ENCODE results near the gene TBX2. TPM values are rescaled to one million over a fixed set of nuclear protein-coding genes. Genes with fewer than 3 reads are reported as not detected.

TBX2 gene
- total and polyA plus RNA-seq, 2 of the 13 experiments (the other 11 are each of a cell fraction or from before 2014, with no cell fraction given): 2.8 to 15.3 TPM

DNA sequence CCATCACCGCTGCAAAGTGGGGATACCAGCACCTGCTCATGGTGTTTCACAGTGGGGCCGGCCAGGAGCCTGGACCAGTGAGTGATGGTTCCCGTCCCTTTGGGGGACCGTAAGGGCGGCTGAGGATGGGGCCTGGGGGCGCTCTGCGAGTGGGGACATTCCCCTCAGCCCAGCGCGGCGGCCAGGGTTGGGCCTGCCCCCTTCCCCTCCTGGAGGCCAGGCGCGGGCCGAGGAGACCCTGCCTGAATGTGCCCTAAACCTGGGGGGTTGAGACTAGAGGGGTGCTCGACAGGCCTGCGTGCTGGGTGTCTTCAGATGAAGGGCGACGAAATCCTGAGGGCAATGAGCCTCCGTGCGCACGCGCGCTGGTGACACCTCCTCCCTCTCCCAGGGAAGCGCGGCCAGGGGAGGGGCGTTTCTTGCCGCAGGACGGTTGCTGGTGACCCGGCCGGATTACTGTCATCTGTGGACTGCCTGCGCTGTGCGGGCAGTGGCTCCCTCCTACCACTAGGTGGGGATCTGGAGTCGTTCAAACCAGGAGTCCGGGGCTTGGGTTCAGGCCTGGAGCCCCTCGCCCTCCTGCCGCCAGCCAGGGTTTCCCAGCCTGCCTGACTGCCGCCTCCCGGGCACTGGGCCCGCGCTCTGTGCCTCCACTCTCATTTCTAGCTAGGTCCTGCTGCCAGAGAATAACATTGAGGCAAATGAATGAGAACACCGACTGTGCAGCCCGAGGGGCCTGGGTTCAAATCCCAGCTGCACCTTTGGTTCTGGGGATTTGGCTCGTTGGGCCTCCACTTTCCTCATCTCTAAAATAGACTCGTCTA, 17.1 kb downstream of the TBX2 start (continued):
- TF ChIP-seq, protein P1, sequence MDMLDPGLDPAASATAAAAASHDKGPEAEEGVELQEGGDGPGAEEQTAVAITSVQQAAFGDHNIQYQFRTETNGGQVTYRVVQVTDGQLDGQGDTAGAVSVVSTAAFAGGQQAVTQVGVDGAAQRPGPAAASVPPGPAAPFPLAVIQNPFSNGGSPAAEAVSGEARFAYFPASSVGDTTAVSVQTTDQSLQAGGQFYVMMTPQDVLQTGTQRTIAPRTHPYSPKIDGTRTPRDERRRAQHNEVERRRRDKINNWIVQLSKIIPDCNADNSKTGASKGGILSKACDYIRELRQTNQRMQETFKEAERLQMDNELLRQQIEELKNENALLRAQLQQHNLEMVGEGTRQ (IDR thresholded peaks at IDR 0.05; ENCODE audit: low read depth, low read length): no peak
- TF ChIP-seq, protein P1 (CRISPR knock-in tag; IDR thresholded peaks at IDR 0.05; ENCODE audit: borderline replicate concordance): no peak
- TF ChIP-seq, protein P2, sequence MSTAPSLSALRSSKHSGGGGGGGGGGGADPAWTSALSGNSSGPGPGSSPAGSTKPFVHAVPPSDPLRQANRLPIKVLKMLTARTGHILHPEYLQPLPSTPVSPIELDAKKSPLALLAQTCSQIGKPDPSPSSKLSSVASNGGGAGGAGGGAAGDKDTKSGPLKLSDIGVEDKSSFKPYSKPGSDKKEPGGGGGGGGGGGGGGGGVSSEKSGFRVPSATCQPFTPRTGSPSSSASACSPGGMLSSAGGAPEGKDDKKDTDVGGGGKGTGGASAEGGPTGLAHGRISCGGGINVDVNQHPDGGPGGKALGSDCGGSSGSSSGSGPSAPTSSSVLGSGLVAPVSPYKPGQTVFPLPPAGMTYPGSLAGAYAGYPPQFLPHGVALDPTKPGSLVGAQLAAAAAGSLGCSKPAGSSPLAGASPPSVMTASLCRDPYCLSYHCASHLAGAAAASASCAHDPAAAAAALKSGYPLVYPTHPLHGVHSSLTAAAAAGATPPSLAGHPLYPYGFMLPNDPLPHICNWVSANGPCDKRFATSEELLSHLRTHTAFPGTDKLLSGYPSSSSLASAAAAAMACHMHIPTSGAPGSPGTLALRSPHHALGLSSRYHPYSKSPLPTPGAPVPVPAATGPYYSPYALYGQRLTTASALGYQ (CRISPR knock-in tag; IDR thresholded peaks at IDR 0.05): no peak
- TF ChIP-seq SMC3 (IDR thresholded peaks at IDR 0.05; ENCODE audit: low read length) (peak; percentile 90), ZNF496 (CRISPR knock-in tag; IDR thresholded peaks at IDR 0.05; ENCODE audit: insufficient replicate concordance) (no peak), ZNF543 (CRISPR knock-in tag; IDR thresholded peaks at IDR 0.05) (no peak), HHEX (CRISPR knock-in tag; IDR thresholded peaks at IDR 0.05) (no peak), NCOA5 (CRISPR knock-in tag; IDR thresholded peaks at IDR 0.05) (no peak), ATRX (CRISPR knock-in tag; IDR thresholded peaks at IDR 0.05; ENCODE audit: borderline replicate concordance) (no peak), ETV5 (CRISPR knock-in tag; IDR thresholded peaks at IDR 0.05; ENCODE audit: borderline replicate concordance) (peak; percentile 43; the same call in 1 of the 2 replicates), DPF2 (CRISPR knock-in tag; IDR thresholded peaks at IDR 0.05; ENCODE audit: borderline replicate concordance, low read depth) (peak; percentile 34; the same call in 1 of the 2 replicates), FLYWCH1 (CRISPR knock-in tag; IDR thresholded peaks at IDR 0.05) (no peak), ELF1 (CRISPR knock-in tag; IDR thresholded peaks at IDR 0.05) (no peak), ATM (IDR thresholded peaks at IDR 0.05; ENCODE audit: borderline replicate concordance) (no peak), EHMT2 (IDR thresholded peaks at IDR 0.05; ENCODE audit: borderline replicate concordance, low read depth, low read length) (no peak), ZBTB21 (CRISPR knock-in tag; IDR thresholded peaks at IDR 0.05) (no peak), CCAR2 (optimal IDR thresholded peaks at IDR 0.05; ENCODE audit: low read depth, low read length) (no peak), ZNF615 (CRISPR knock-in tag; IDR thresholded peaks at IDR 0.05; ENCODE audit: borderline replicate concordance) (0 out of 2 replicates have a peak, but pooled peaks have one; percentile 26), ZNF660 (CRISPR knock-in tag; IDR thresholded peaks at IDR 0.05; ENCODE audit: borderline replicate concordance, low read depth) (no peak), ZBTB7B (CRISPR knock-in tag; IDR thresholded peaks at IDR 0.05) (peak; percentile 72), ZFP62 (CRISPR knock-in tag; IDR thresholded peaks at IDR 0.05) (no peak)
- TF ChIP-seq, protein P3, sequence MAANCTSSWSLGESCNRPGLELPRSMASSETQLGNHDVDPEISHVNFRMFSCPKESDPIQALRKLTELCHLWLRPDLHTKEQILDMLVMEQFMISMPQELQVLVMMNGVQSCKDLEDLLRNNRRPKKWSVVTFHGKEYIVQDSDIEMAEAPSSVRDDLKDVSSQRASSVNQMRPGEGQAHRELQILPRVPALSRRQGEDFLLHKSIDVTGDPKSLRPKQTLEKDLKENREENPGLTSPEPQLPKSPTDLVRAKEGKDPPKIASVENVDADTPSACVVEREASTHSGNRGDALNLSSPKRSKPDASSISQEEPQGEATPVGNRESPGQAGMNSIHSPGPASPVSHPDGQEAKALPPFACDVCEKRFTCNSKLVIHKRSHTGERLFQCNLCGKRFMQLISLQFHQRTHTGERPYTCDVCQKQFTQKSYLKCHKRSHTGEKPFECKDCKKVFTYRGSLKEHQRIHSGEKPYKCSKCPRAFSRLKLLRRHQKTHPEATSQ (CRISPR knock-in tag; IDR thresholded peaks at IDR 0.05; ENCODE audit: borderline replicate concordance): peak; percentile 52; the same call in 1 of the 2 replicates
- TF ChIP-seq, protein P4, sequence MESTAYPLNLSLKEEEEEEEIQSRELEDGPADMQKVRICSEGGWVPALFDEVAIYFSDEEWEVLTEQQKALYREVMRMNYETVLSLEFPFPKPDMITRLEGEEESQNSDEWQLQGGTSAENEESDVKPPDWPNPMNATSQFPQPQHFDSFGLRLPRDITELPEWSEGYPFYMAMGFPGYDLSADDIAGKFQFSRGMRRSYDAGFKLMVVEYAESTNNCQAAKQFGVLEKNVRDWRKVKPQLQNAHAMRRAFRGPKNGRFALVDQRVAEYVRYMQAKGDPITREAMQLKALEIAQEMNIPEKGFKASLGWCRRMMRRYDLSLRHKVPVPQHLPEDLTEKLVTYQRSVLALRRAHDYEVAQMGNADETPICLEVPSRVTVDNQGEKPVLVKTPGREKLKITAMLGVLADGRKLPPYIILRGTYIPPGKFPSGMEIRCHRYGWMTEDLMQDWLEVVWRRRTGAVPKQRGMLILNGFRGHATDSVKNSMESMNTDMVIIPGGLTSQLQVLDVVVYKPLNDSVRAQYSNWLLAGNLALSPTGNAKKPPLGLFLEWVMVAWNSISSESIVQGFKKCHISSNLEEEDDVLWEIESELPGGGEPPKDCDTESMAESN (CRISPR knock-in tag; conservative IDR thresholded peaks at IDR 0.05): 0 out of 2 replicates have a peak, but pooled peaks have one; percentile 32
